Body of pancreas (tissue), 4 donors: ENCODE data around the gene PPP6R1. TPM values are rescaled to one million over a fixed set of nuclear protein-coding genes. Genes with fewer than 3 reads are reported as not detected.

ENCODE experiments used
- ATAC-seq: fragments of 150-250 bp; one replicate; pipeline ENCODE4 v1.9.1; 2016
- DNase-seq, 4 donors: peaks; one replicate each; pipeline ENCODE4 v3.0.0-alpha.2; 2019
- H3K27ac ChIP-seq, 4 donors: fragments of 200-600 bp; sonication (generic); 1 replicate in 3 of 4; 2 replicates in 1 of 4; pipeline versions ENCODE4 v1.5.1 to v1.6.1; 2016 to 2019; ENCODE audit warnings: mild to moderate bottlenecking in 1 of 4, mixed read lengths in 1 of 4, moderate library complexity in 1 of 4
- H3K27me3 ChIP-seq, 2 donors: fragments of 200-600 bp; sonication (generic); one replicate each; pipeline ENCODE4 v1.6.0; 2016; ENCODE audit warnings: mild to moderate bottlenecking in 1 of 2
- H3K36me3 ChIP-seq, 2 donors: fragments of 200-600 bp; sonication (generic); replicated peaks in 1 of 2; 2 replicates each; pipeline ENCODE4 v1.5.1; 2016; ENCODE audit warnings: low read depth in 2 of 2; ENCODE audit not compliant: insufficient read depth in 1 of 2
- H3K4me1 ChIP-seq: fragments of 200-600 bp; sonication (generic); one replicate; pipeline ENCODE4 v1.6.0; 2016
- H3K4me3 ChIP-seq, 2 donors: fragments of 200-600 bp; sonication (generic); 1 replicate in 1 of 2; 2 replicates in 1 of 2; pipeline ENCODE4 v1.5.1; 2016 to 2019
- H3K9me3 ChIP-seq, 3 donors: fragments of 200-600 bp; sonication (generic); 1 replicate in 2 of 3; 2 replicates in 1 of 3; pipeline ENCODE4 v1.5.1; 2016
- POLR2A ChIP-seq, 3 donors: fragments of 450-650 bp; IDR thresholded peaks; one replicate each; pipeline ENCODE4 v1.6.1; 2016; ENCODE audit warnings: antibody characterized with exemption in 3 of 3, mild to moderate bottlenecking in 2 of 3
- WGBS, 2 donors: methylation state at CpG; one replicate each; pipeline ENCODE4 v1.1.5; 2017; 5-methylcytosine and 5-hydroxymethylcytosine counted together
- intact Hi-C: fragments of 100-400 bp; cut with DNase I; formaldehyde crosslinking; loops from one replicate; pipeline ENCODE4 v1.15.1; 2023
- total RNA-seq, 2 donors: library from RNA; depleted of rRNA; stranded (reverse); fragments of >200 nt; gene quantifications; one replicate each; pipeline ENCODE4 v1.1.0, GENCODE V29; 2016
- TF ChIP-seq, protein P1 (sequence below), 7 experiments: fragments of 450-650 bp in 4 of 7; fragments of 200-600 bp in 3 of 7; sonication (generic) in 3 of 7; IDR thresholded peaks; one replicate each; pipeline ENCODE4 v1.5.1; 2016 to 2019; ENCODE audit warnings: antibody characterized with exemption in 7 of 7

The PPP6R1 gene
- total RNA-seq, 2 donors from 2014 or later = 19.2 to 20.8 TPM

- no peaks in the 10 kb centered on the region for H3K27me3 ChIP-seq
- intact Hi-C loops = no loop called here
- DNase-seq (peak in 3 of 4 donors; percentile 22 to 48 (median 38)), ATAC-seq (no peak)
- 11 to 12% methylated on average over 15 to 19 of the region's 44 CpGs for WGBS, 2 donors
- peaks cover 16% of the 10 kb centered on the region for H3K4me1 ChIP-seq
- H3K9me3 ChIP-seq = no peaks in the 10 kb centered on the region
- H3K27ac ChIP-seq = no peak within 1 kb of the TSS
- H3K36me3 ChIP-seq = no peaks in the 10 kb centered on the region
- no peak for TF ChIP-seq POLR2A (IDR thresholded peaks at IDR 0.05)
- TF ChIP-seq, protein P1, sequence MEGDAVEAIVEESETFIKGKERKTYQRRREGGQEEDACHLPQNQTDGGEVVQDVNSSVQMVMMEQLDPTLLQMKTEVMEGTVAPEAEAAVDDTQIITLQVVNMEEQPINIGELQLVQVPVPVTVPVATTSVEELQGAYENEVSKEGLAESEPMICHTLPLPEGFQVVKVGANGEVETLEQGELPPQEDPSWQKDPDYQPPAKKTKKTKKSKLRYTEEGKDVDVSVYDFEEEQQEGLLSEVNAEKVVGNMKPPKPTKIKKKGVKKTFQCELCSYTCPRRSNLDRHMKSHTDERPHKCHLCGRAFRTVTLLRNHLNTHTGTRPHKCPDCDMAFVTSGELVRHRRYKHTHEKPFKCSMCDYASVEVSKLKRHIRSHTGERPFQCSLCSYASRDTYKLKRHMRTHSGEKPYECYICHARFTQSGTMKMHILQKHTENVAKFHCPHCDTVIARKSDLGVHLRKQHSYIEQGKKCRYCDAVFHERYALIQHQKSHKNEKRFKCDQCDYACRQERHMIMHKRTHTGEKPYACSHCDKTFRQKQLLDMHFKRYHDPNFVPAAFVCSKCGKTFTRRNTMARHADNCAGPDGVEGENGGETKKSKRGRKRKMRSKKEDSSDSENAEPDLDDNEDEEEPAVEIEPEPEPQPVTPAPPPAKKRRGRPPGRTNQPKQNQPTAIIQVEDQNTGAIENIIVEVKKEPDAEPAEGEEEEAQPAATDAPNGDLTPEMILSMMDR (IDR thresholded peaks at IDR 0.05) = no peak
- no peak within 1 kb of the TSS for H3K4me3 ChIP-seq
Observed at GRCh38 chr19:55283548-55284377, 24.9 kb upstream of the PPP6R1 start, which contains the start of gene BRSK1. BRSK1 (plus strand) TSS chr19:55283997; CDS start chr19:55284443, 446 bp downstream.

DNA sequence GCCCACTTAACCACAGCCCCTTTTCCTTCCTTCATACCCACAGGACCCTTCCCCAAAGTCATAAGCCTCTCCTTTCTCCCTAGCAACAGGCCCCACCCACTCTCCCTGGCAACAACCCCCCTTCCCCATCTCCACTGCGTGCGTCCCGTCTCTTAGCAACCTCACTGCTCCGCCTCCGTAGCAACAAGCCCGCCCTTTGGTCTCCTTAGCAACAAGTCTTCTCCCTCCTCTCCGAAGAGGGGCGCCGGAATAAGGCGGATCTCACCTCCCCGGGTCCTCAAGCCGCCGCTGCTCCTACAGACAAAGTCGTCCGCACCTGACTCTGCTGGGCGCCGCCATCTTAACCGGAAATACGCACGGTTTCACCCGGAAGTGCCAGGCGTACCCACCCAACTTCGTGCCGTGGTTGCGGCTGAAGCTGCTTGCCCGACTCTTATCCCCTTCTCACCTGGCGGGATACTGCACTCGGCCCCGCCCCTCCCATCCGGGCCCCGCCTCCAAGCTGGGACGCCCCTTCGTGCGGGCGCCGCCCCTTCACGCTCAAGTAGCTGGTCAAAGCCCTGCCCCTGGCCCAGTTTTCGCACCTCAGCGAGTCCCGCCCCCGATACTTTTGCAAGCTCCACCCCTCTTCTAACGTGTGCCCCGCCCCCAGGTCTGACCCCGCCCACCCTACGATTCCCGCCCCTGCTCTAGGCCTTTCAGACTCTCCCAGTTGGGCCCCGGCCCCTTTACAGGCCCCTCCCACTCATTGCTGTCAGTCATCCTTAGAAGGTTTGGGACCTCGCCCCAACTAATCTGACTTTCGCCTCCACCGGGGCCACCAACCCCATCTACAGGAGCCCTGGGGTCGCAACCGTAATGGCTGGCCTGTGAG lies 21.2 kb upstream of the PPP6R1 start, which contains the start of gene HSPBP1:
Gene HSPBP1, minus strand, starts transcription at position 341 of the 874 bp plus-strand sequence. CDS start 502 bp downstream, outside the sequence.
- TF ChIP-seq, protein P1 (IDR thresholded peaks at IDR 0.05) = no peak
- TF ChIP-seq POLR2A (IDR thresholded peaks at IDR 0.05) = peak in 2 of 3 donors; percentile 66 to 69
- peaks cover 0 to 6% of the 10 kb centered on the region in 2 donors for H3K36me3 ChIP-seq
- H3K4me1 ChIP-seq = peaks cover 19% of the 10 kb centered on the region
- DNase-seq (peak; percentile 96 to 97 (median 97)), ATAC-seq (peak; percentile 95)
- peak within 1 kb of the TSS; percentile 40 to 88 for H3K4me3 ChIP-seq
- peak within 1 kb of the TSS; percentile 6 to 85 (median 58) for H3K27ac ChIP-seq
- H3K27me3 ChIP-seq = no peaks in the 10 kb centered on the region
- intact Hi-C loops = no loop called here
- H3K9me3 ChIP-seq = no peaks in the 10 kb centered on the region
- 5 to 12% methylated on average over 33 to 52 of the region's 52 CpGs for WGBS, 2 donors

DNA sequence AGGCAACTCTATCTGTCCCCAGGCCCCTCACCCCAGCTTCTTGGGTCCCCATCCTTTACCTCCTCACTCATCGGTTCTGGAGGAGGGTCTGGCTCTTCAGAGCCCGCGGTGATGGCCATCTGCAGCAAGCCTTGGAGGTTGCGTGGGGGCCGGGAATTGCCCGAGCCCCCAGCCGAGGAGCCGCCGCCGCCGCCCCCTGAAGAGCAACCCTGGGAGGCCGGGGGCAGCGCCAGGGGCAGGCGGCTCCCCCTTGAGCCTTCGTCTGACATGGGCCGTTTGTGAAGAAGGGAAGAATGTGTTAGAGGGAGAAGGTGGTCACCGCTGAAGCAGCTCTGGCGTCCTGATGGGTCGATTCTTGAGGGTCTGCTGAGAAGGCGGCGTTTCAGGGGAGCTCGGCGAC lies 20.5 kb upstream of the PPP6R1 start:
- ATAC-seq (no peak), DNase-seq (no peak)
- H3K27me3 ChIP-seq = no peaks in the 10 kb centered on the region
- intact Hi-C loops = no loop called here
- peak overlapping the region; percentile 40 to 88 for H3K4me3 ChIP-seq
- peaks cover 0 to 6% of the 10 kb centered on the region in 2 donors for H3K36me3 ChIP-seq
- 2 to 6% methylated on average over 8 to 23 of the region's 23 CpGs for WGBS, 2 donors
- peaks cover 19% of the 10 kb centered on the region for H3K4me1 ChIP-seq
- TF ChIP-seq POLR2A (IDR thresholded peaks at IDR 0.05) = no peak
- TF ChIP-seq, protein P1 (IDR thresholded peaks at IDR 0.05) = no peak
- peak overlapping the region; percentile 6 to 85 (median 58) for H3K27ac ChIP-seq
- no peaks in the 10 kb centered on the region for H3K9me3 ChIP-seq

GRCh38 chr19:55278391-55279135 lies 19.7 kb upstream of the PPP6R1 start:
- Histone ChIP-seq H3K27ac (no peak overlapping the region), H3K9me3 (no peaks in the 10 kb centered on the region), H3K36me3 (peaks cover 0 to 6% of the 10 kb centered on the region in 2 donors), H3K27me3 (no peaks in the 10 kb centered on the region), H3K4me1 (peaks cover 19% of the 10 kb centered on the region), H3K4me3 (no peak overlapping the region)
- 82 to 84% methylated on average over 10 to 13 of the region's 13 CpGs for WGBS, 2 donors
- no peak for DNase-seq
- intact Hi-C loops = no loop called here
- no peak for TF ChIP-seq POLR2A (IDR thresholded peaks at IDR 0.05)
- TF ChIP-seq, protein P1 (IDR thresholded peaks at IDR 0.05) = no peak
- ATAC-seq = no peak
